A549 (cell line): Measurements from ENCODE around the gene APLP2. TPM values are rescaled to one million over a fixed set of nuclear protein-coding genes. Genes with fewer than 3 reads are reported as not detected.

Experiments used
- ATAC-seq, 2 experiments: fragments of 200-7000 bp in 1 of 2; fragments of >200 bp in 1 of 2; cut with Nextera tagmentation in 1 of 2; cut with Tn5 transposase in 1 of 2; 3 replicates each; pipeline versions ENCODE4 v1.8.0 to v1.9.1; 2018 to 2020; ENCODE audit warnings: mild to moderate bottlenecking in 1 of 2, moderate library complexity in 1 of 2
- CTCF ChIA-PET: fragments of 300-600 bp; sonication (Branson Sonifier 250); formaldehyde crosslinking; extraction: SDS; loops from one replicate; lab custom pipeline; 2021; ENCODE audit warnings: antibody characterized with exemption, inconsistent platforms; lab: Yijun Ruan, JAX
- POLR2A ChIA-PET: fragments of 350-600 bp; formaldehyde crosslinking; extraction: SDS; loops from one replicate; lab custom pipeline; 2021; ENCODE audit warnings: antibody characterized with exemption, inconsistent platforms; lab: Yijun Ruan, JAX
- DNase-seq, 2 experiments: peaks; one replicate each; pipeline versions ENCODE4 v3.0.0 to v3.0.0-alpha.2; 2011 to 2016; ENCODE audit warnings: low read depth in 1 of 2, low spot score in 1 of 2
- FAIRE-seq: peaks from 2 replicates; lab custom pipeline; 2011; peaks lifted over from hg19 to GRCh38; lab: Jason Lieb, UNC
- H3K27ac ChIP-seq, 2 experiments: fragments of >200 bp; sonication (Bioruptor Twin); formaldehyde crosslinking; 3 replicates each; pipeline ENCODE4 v1.5.1; 2016 to 2017
- H3K4me1 ChIP-seq: fragments of >200 bp; sonication (Bioruptor Twin); formaldehyde crosslinking; 3 replicates; pipeline ENCODE4 v1.6.1; 2016
- H3K4me2 ChIP-seq: fragments of >200 bp; sonication (Bioruptor Twin); formaldehyde crosslinking; 3 replicates; pipeline ENCODE4 v1.6.1; 2016
- H3K4me3 ChIP-seq: fragments of >200 bp; sonication (Bioruptor Twin); formaldehyde crosslinking; 3 replicates; pipeline ENCODE4 v1.5.1; 2016
- H3K9me3 ChIP-seq: fragments of >200 bp; sonication (Bioruptor Twin); formaldehyde crosslinking; 3 replicates; pipeline ENCODE4 v1.6.1; 2016
- ATOH8 ChIP-seq: fragments of 250-450 bp; sonication (Bioruptor Pico); IDR thresholded peaks from 2 replicates; pipeline ENCODE4 v1.5.0; 2020; ENCODE audit warnings: low read depth, mild to moderate bottlenecking, moderate library complexity
- BHLHE40 ChIP-seq: IDR thresholded peaks from 2 replicates; pipeline ENCODE4 v1.6.1; 2012; ENCODE audit warnings: low read depth, low read length, inconsistent platforms
- CBX2 ChIP-seq: fragments of 200-600 bp; sonication (generic); IDR thresholded peaks from 2 replicates; pipeline ENCODE4 v1.6.1; 2016; ENCODE audit warnings: low read depth, mild to moderate bottlenecking, borderline replicate concordance
- CEBPB ChIP-seq, 2 experiments: fragments of >200 bp in 1 of 2; sonication (Bioruptor Twin) in 1 of 2; formaldehyde crosslinking in 1 of 2; IDR thresholded peaks; 2 replicates each; pipeline ENCODE4 v1.6.1; 2012 to 2016
- CHD2 ChIP-seq: fragments of 150-350 bp; IDR thresholded peaks from 2 replicates; pipeline ENCODE4 v1.6.1; 2014; ENCODE audit warnings: low read length; ENCODE audit not compliant: partially characterized antibody
- CHD4 ChIP-seq: fragments of 200-600 bp; sonication (generic); IDR thresholded peaks from 2 replicates; pipeline ENCODE4 v1.6.1; 2016; ENCODE audit warnings: antibody characterized with exemption, mild to moderate bottlenecking, borderline replicate concordance
- CTCF ChIP-seq: fragments of >200 bp; sonication (Bioruptor Twin); formaldehyde crosslinking; IDR thresholded peaks from 3 replicates; pipeline ENCODE4 v1.5.1; 2016
- EHMT2 ChIP-seq: fragments of 200-600 bp; sonication (generic); IDR thresholded peaks from 2 replicates; pipeline ENCODE4 v1.6.1; 2016; ENCODE audit warnings: antibody characterized with exemption, low read depth, mild to moderate bottlenecking, moderate library complexity
- FOSB ChIP-seq: fragments of 250-450 bp; sonication (Bioruptor Pico); IDR thresholded peaks from 2 replicates; pipeline ENCODE4 v1.5.0; 2020; ENCODE audit warnings: mild to moderate bottlenecking, moderate library complexity
- HEYL ChIP-seq: fragments of 250-450 bp; sonication (Bioruptor Pico); IDR thresholded peaks from 2 replicates; pipeline ENCODE4 v1.8.0; 2021; ENCODE audit warnings: mild to moderate bottlenecking, moderate library complexity
- HMGXB4 ChIP-seq: fragments of 250-450 bp; sonication (Bioruptor Pico); IDR thresholded peaks from 2 replicates; pipeline ENCODE4 v1.5.0; 2021; ENCODE audit warnings: mild to moderate bottlenecking, moderate library complexity, borderline replicate concordance
- HOXA7 ChIP-seq: fragments of 250-450 bp; sonication (Bioruptor Pico); IDR thresholded peaks from 2 replicates; pipeline ENCODE4 v1.5.0; 2020; ENCODE audit warnings: mild to moderate bottlenecking, moderate library complexity
- HOXB13 ChIP-seq: fragments of 250-450 bp; sonication (Bioruptor Pico); IDR thresholded peaks from 2 replicates; pipeline ENCODE4 v1.5.0; 2020; ENCODE audit warnings: low read depth, mild to moderate bottlenecking, moderate library complexity
- KDM5A ChIP-seq: fragments of 200-600 bp; sonication (generic); IDR thresholded peaks from 2 replicates; pipeline ENCODE4 v1.6.1; 2016; ENCODE audit warnings: antibody characterized with exemption, mild to moderate bottlenecking
- MAFK ChIP-seq: fragments of 450-650 bp; IDR thresholded peaks from 2 replicates; pipeline ENCODE4 v1.6.1; 2014; ENCODE audit not compliant: partially characterized antibody
- MAZ ChIP-seq: fragments of 150-350 bp; IDR thresholded peaks from 2 replicates; pipeline ENCODE4 v1.6.1; 2014; ENCODE audit warnings: antibody characterized with exemption, low read depth, low read length, borderline replicate concordance
- MYC ChIP-seq: IDR thresholded peaks from 2 replicates; pipeline ENCODE4 v1.6.1; 2012; ENCODE audit warnings: mild to moderate bottlenecking, inconsistent platforms, low read length, improper control_type of control experiment, borderline replicate concordance
- NFE2L2 ChIP-seq: fragments of 150-350 bp; conservative IDR thresholded peaks from 2 replicates; pipeline ENCODE4 v1.6.1; 2014; ENCODE audit warnings: low read length
- NPAS2 ChIP-seq: fragments of 250-450 bp; sonication (Bioruptor Pico); IDR thresholded peaks from 2 replicates; pipeline ENCODE4 v1.8.0; 2022; ENCODE audit warnings: mild to moderate bottlenecking, moderate library complexity, borderline replicate concordance
- NR3C1 ChIP-seq: fragments of >200 bp; sonication (Bioruptor Twin); formaldehyde crosslinking; IDR thresholded peaks from 3 replicates; pipeline ENCODE4 v1.6.1; 2017
- REST ChIP-seq: fragments of 200-600 bp; sonication (generic); IDR thresholded peaks from 2 replicates; pipeline ENCODE4 v1.6.1; 2016; ENCODE audit warnings: antibody characterized with exemption, mild to moderate bottlenecking, moderate library complexity
- RFX5 ChIP-seq: fragments of 450-650 bp; IDR thresholded peaks from 2 replicates; pipeline ENCODE4 v1.7.1; 2014; ENCODE audit warnings: antibody characterized with exemption, mild to moderate bottlenecking, moderate library complexity
- RNF2 ChIP-seq: fragments of 200-600 bp; sonication (generic); IDR thresholded peaks from 2 replicates; pipeline ENCODE4 v1.6.1; 2016; ENCODE audit warnings: low read depth, mild to moderate bottlenecking, antibody characterized with exemption, moderate library complexity, borderline replicate concordance
- TP53 ChIP-seq: fragments of 250-450 bp; sonication (Bioruptor Pico); IDR thresholded peaks from 2 replicates; pipeline ENCODE4 v1.5.0; 2021; ENCODE audit warnings: mild to moderate bottlenecking, moderate library complexity
- ZC3H11A ChIP-seq: fragments of 450-650 bp; IDR thresholded peaks from 2 replicates; pipeline ENCODE4 v1.6.1; 2014; ENCODE audit warnings: antibody characterized with exemption, mild to moderate bottlenecking
- ZSCAN20 ChIP-seq: fragments of 250-450 bp; sonication (Bioruptor Pico); IDR thresholded peaks from 2 replicates; pipeline ENCODE4 v1.8.0; 2022; ENCODE audit warnings: mild to moderate bottlenecking, moderate library complexity
- WGBS: methylation state at CpG from one replicate; pipeline ENCODE4 v1.1.6; 2017; ENCODE audit errors: missing lambda C conversion rate; 5-methylcytosine and 5-hydroxymethylcytosine counted together
- polyA plus RNA-seq, 4 experiments: library from polyadenylated mRNA; depleted of rRNA in 3 of 4; stranded (reverse); fragments of >200 nt; fragmentation: RNase III in 1 of 4; extraction: RNeasy Plus Mini Kit Qiagen cat#74134 plus additional on column Dnase treatment in 1 of 4; gene quantifications; 2 replicates in 3 of 4; 3 replicates in 1 of 4; pipeline ENCODE4 v1.2.3, GENCODE V29; 2011 to 2017

APLP2 gene
- polyA plus RNA-seq, 2 of the 4 experiments (the other 2 are of a cell fraction) = 166 to 203 TPM

GRCh38 chr11:130022799-130023198 is 46.9 kb upstream of the APLP2 start:
- POLR2A ChIA-PET = no interaction called here
- no peak for TF ChIP-seq MYC
- no peak for TF ChIP-seq RNF2
- TF ChIP-seq BHLHE40 = no peak
- TF ChIP-seq CBX2 = no peak
- TF ChIP-seq ZSCAN20 (CRISPR knock-in tag) = no peak
- TF ChIP-seq EHMT2 = no peak
- TF ChIP-seq ATOH8 (CRISPR knock-in tag) = no peak
- TF ChIP-seq, all 56 proteins: peak for 0
- FAIRE-seq (no peak), ATAC-seq (peak in 1 of 2 experiments; percentile 42; a peak in 1 of 6 replicates), DNase-seq (no peak)
- 85% methylated on average over 2 of the region's 2 CpGs for WGBS
- CTCF ChIA-PET = no interaction called here
- Histone ChIP-seq H3K4me1 (peaks cover 4% of the 10 kb centered on the region; the same call in 2 of the 3 replicates), H3K4me3 (no peak overlapping the region), H3K27ac (no peak overlapping the region), H3K4me2 (0 out of 3 replicates have a peak overlapping the region, but pooled peaks have one; percentile 43), H3K9me3 (no peaks in the 10 kb centered on the region)

GRCh38 chr11:130023204-130023603 is 46.5 kb upstream of the APLP2 start:
- Histone ChIP-seq H3K4me1 (peaks cover 4% of the 10 kb centered on the region; the same call in 2 of the 3 replicates), H3K4me3 (no peak overlapping the region), H3K27ac (peak overlapping the region in 1 of 2 experiments; percentile 46; a peak in 1 of 6 replicates), H3K4me2 (peak overlapping the region; percentile 43), H3K9me3 (no peaks in the 10 kb centered on the region)
- WGBS = 53% methylated on average over 2 of the region's 2 CpGs
- ChIA-PET CTCF (no interaction called here), POLR2A (interaction anchor here (0.7 to 1.0 kb wide), 2 partner anchors 21 to 29 kb away, joined by 3 to 5 read pairs; partner anchors contain the start of gene PRDM10)
- no peak for DNase-seq
- no peak for FAIRE-seq
- TF ChIP-seq CHD2 (no peak), RFX5 (no peak), KDM5A (no peak), HMGXB4 (no peak), ZC3H11A (no peak), FOSB (CRISPR knock-in tag) (no peak), HOXA7 (no peak), NPAS2 (no peak), TP53 (no peak), NFE2L2 (no peak), MAFK (no peak), HOXB13 (CRISPR knock-in tag) (no peak), REST (no peak), CHD4 (no peak), MAZ (no peak), HEYL (no peak), EHMT2 (no peak), CEBPB (IDR thresholded peaks at IDR 0.05) (no peak), NR3C1 (no peak), CTCF (no peak)
- ATAC-seq = peak in 1 of 2 experiments; percentile 49; a peak in 3 of 6 replicates
